Posterior cingulate gyrus (tissue), 11 donors: ENCODE data around the gene LZTR1.

Source experiments
- DNase-seq, 10 donors: peaks; one replicate each; pipeline versions ENCODE4 v3.0.0 to v3.0.0-alpha.2; 2020 to 2021; ENCODE audit warnings: mixed read lengths in 3 of 10
- intact Hi-C: fragments of 100-400 bp; cut with DNase I; formaldehyde crosslinking; loops from one replicate; pipeline ENCODE4 v1.15.1; 2023

The LZTR1 gene

GRCh38 chr22:20992456-20993303 lies 10.6 kb downstream of the LZTR1 start:
- peak in 1 of 10 donors; percentile 74 for DNase-seq
- intact Hi-C loops: no loop called here

- intact Hi-C loops: no loop called here
Observed at GRCh38 chr22:20993304-20994127, 11.4 kb downstream of the LZTR1 start.

GRCh38 chr22:20994128-20994901 lies 12.2 kb downstream of the LZTR1 start:
- peak in 1 of 10 donors; percentile 79 for DNase-seq
- intact Hi-C loops: no loop called here

More at GRCh38 chr22:20993304-20994127, 11.4 kb downstream of the LZTR1 start:
- peak in 1 of 10 donors; percentile 73 for DNase-seq

- intact Hi-C loops: no loop called here
Observed at GRCh38 chr22:20994902-20995241, 12.8 kb downstream of the LZTR1 start.

GRCh38 chr22:20995329-20996030 lies 13.4 kb downstream of the LZTR1 start:
- intact Hi-C loops: no loop called here
- DNase-seq: peak in 1 of 10 donors; percentile 73

More at GRCh38 chr22:20994902-20995241, 12.8 kb downstream of the LZTR1 start:
- no peak for DNase-seq

- peak in 1 of 10 donors; percentile 73 for DNase-seq
- intact Hi-C loops: no loop called here
Observed at GRCh38 chr22:20996031-20996410, 13.9 kb downstream of the LZTR1 start.

GRCh38 chr22:20996598-20997535 lies 14.8 kb downstream of the LZTR1 start:
- intact Hi-C loops: no loop called here
- peak in 1 of 10 donors; percentile 82 for DNase-seq

- intact Hi-C loops: no loop called here
- DNase-seq: peak in 1 of 10 donors; percentile 70
Observed at GRCh38 chr22:20997536-20998257, 15.6 kb downstream of the LZTR1 start.

GRCh38 chr22:20998411-20999336 lies 16.6 kb downstream of the LZTR1 start:
- peak in 1 of 10 donors; percentile 79 for DNase-seq
- intact Hi-C loops: no loop called here

GRCh38 chr22:20999350-21000206 lies 17.5 kb downstream of the LZTR1 start:
- intact Hi-C loops: loop anchor here (5.0 kb wide), 1 partner anchor 142 kb away; the partner anchor contains the start of genes PI4KA and SNAP29
- peak in 1 of 10 donors; percentile 83 for DNase-seq

GRCh38 chr22:21000207-21000986 lies 18.3 kb downstream of the LZTR1 start:
- intact Hi-C loops: loop anchor here (5.0 kb wide), 1 partner anchor 143 kb away; the partner anchor contains the start of genes PI4KA and SNAP29
- DNase-seq: no peak

- DNase-seq: peak in 2 of 10 donors; percentile 25 to 89
- intact Hi-C loops: loop anchor here (5.0 kb wide), 1 partner anchor 144 kb away; the partner anchor contains the start of genes PI4KA and SNAP29
Observed at GRCh38 chr22:21000987-21001600, 19.0 kb downstream of the LZTR1 start.

- intact Hi-C loops: loop anchor here (5.0 kb wide), 1 partner anchor 144 kb away; the partner anchor contains the start of genes PI4KA and SNAP29
- DNase-seq: peak; percentile 94 to 99 (median 97)
Observed at GRCh38 chr22:21001601-21002325, 19.7 kb downstream of the LZTR1 start, which contains the start of gene THAP7. THAP7 (minus strand) TSS chr22:21002118; CDS start chr22:21001911, 207 bp downstream.

GRCh38 chr22:21003782-21004181 lies 21.7 kb downstream of the LZTR1 start:
- intact Hi-C loops: loop anchor here (5.0 kb wide), 1 partner anchor 146 kb away; the partner anchor contains the start of genes PI4KA and SNAP29
- no peak for DNase-seq
